Neutrophil (primary cell): ENCODE data around the gene CWC22.
"Not testable (repeated sequence)": the region's sequence is repeated elsewhere in the genome, so short reads cannot be mapped to it uniquely, and the experiment has no call there.

Experiments used
- H3K27ac ChIP-seq: fragments of 200-600 bp; sonication (generic); 2 replicates; pipeline ENCODE4 v1.5.1; 2016; ENCODE audit warnings: mild to moderate bottlenecking, moderate library complexity
- H3K27me3 ChIP-seq: fragments of 200-600 bp; sonication (generic); 2 replicates; pipeline ENCODE4 v1.6.0; 2016; ENCODE audit warnings: mild to moderate bottlenecking
- H3K36me3 ChIP-seq: fragments of 200-600 bp; sonication (generic); 2 replicates; pipeline ENCODE4 v1.5.1; 2017
- H3K4me1 ChIP-seq, 2 experiments: fragments of 200-600 bp in 1 of 2; sonication (generic) in 1 of 2; 1 replicate in 1 of 2; 2 replicates in 1 of 2; pipeline versions ENCODE4 v1.5.1 to v1.6.1; 2013 to 2016; ENCODE audit warnings: low read depth in 1 of 2, low read length in 1 of 2, mild to moderate bottlenecking in 1 of 2, moderate library complexity in 1 of 2; ENCODE audit not compliant: control insufficient read depth in 1 of 2, insufficient read depth in 1 of 2
- H3K4me3 ChIP-seq, 2 experiments: fragments of 200-600 bp in 1 of 2; sonication (generic) in 1 of 2; 1 replicate in 1 of 2; 2 replicates in 1 of 2; pipeline ENCODE4 v1.5.1; 2013 to 2016; ENCODE audit warnings: low read depth in 1 of 2, low read length in 1 of 2, mild to moderate bottlenecking in 1 of 2, moderate library complexity in 1 of 2
- H3K9me3 ChIP-seq: fragments of 200-600 bp; sonication (generic); 2 replicates; pipeline ENCODE4 v1.5.1; 2016
- TF ChIP-seq, protein P1 (sequence below): fragments of 200-600 bp; sonication (generic); IDR thresholded peaks from 2 replicates; pipeline ENCODE4 v1.5.1; 2016; ENCODE audit warnings: antibody characterized with exemption

CWC22 gene

DNA sequence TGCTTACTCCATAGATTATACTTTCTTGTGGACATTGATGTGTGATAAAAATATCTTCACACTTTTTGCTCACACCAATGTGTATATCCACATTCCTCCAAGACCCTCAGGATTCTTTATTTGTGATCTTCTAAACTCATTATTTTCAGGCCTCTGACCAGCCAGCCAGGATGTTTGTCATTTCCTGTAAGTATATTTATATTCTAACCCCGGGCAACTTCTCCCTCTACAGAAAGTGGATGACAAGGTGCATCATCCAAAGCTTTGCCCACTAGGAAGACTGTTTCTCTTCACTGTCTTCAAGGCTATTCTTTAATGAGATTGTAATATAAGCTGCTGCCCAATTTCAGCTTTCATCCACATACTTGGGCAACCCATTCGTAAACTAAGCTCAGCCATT, 3.6 kb upstream of the CWC22 start:
- Histone ChIP-seq H3K4me1 (peaks cover 9 to 14% of the 10 kb centered on the region in 2 experiments), H3K27me3 (no peaks in the 10 kb centered on the region), H3K9me3 (no peaks in the 10 kb centered on the region), H3K27ac (no peak overlapping the region), H3K4me3 (no peak overlapping the region), H3K36me3 (no peaks in the 10 kb centered on the region)
- TF ChIP-seq, protein P1, sequence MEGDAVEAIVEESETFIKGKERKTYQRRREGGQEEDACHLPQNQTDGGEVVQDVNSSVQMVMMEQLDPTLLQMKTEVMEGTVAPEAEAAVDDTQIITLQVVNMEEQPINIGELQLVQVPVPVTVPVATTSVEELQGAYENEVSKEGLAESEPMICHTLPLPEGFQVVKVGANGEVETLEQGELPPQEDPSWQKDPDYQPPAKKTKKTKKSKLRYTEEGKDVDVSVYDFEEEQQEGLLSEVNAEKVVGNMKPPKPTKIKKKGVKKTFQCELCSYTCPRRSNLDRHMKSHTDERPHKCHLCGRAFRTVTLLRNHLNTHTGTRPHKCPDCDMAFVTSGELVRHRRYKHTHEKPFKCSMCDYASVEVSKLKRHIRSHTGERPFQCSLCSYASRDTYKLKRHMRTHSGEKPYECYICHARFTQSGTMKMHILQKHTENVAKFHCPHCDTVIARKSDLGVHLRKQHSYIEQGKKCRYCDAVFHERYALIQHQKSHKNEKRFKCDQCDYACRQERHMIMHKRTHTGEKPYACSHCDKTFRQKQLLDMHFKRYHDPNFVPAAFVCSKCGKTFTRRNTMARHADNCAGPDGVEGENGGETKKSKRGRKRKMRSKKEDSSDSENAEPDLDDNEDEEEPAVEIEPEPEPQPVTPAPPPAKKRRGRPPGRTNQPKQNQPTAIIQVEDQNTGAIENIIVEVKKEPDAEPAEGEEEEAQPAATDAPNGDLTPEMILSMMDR = no peak

GRCh38 chr2:180006231-180006630, 866 bp downstream of the CWC22 start:
- H3K36me3 ChIP-seq = no peaks in the 10 kb centered on the region
- H3K27ac ChIP-seq = peak overlapping the region; percentile 88
- no peaks in the 10 kb centered on the region for H3K27me3 ChIP-seq
- TF ChIP-seq, protein P1 = no peak
- peak overlapping the region; percentile 78 to 91 for H3K4me3 ChIP-seq
- peaks cover 38 to 55% of the 10 kb centered on the region in 2 experiments for H3K4me1 ChIP-seq
- no peaks in the 10 kb centered on the region for H3K9me3 ChIP-seq

GRCh38 chr2:180005465-180005864, 1.6 kb downstream of the CWC22 start:
- not testable (repeated sequence) for H3K36me3 ChIP-seq, H3K9me3 ChIP-seq, H3K4me3 ChIP-seq, H3K27me3 ChIP-seq, H3K27ac ChIP-seq
- H3K4me1 ChIP-seq = peaks cover 46 to 63% of the 10 kb centered on the region in 2 experiments

- peak overlapping the region; percentile 70 for H3K27ac ChIP-seq
- peaks cover 48 to 70% of the 10 kb centered on the region in 2 experiments for H3K4me1 ChIP-seq
- no peak overlapping the region for H3K4me3 ChIP-seq
- TF ChIP-seq, protein P1 = no peak
- H3K27me3 ChIP-seq = no peaks in the 10 kb centered on the region
- no peaks in the 10 kb centered on the region for H3K9me3 ChIP-seq
- no peaks in the 10 kb centered on the region for H3K36me3 ChIP-seq
Observed at GRCh38 chr2:180004731-180005130, 2.4 kb downstream of the CWC22 start.

DNA sequence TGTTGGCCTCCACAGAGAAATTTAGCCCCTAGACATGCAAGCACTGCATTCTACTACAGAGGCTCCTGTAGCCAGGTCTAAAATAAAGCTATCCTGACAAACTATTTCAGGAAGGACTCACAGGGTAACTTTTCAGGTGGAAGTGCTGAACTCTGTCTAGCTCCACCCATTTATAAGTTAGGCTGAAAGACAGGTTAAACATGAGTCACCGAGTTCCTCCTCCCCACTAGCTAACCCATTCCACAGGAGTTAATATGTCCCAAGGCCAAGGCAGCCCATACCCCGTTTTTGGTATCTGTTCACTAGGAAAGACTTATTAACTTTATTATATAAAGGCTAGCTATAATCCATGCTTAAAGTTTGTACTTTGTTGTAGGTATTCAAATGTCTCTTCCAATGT, 3.5 kb downstream of the CWC22 start:
- TF ChIP-seq, protein P1 = no peak
- peak overlapping the region; percentile 70 for H3K27ac ChIP-seq
- no peaks in the 10 kb centered on the region for H3K36me3 ChIP-seq
- no peaks in the 10 kb centered on the region for H3K9me3 ChIP-seq
- no peak overlapping the region for H3K4me3 ChIP-seq
- H3K4me1 ChIP-seq = peaks cover 48 to 70% of the 10 kb centered on the region in 2 experiments
- no peaks in the 10 kb centered on the region for H3K27me3 ChIP-seq

DNA sequence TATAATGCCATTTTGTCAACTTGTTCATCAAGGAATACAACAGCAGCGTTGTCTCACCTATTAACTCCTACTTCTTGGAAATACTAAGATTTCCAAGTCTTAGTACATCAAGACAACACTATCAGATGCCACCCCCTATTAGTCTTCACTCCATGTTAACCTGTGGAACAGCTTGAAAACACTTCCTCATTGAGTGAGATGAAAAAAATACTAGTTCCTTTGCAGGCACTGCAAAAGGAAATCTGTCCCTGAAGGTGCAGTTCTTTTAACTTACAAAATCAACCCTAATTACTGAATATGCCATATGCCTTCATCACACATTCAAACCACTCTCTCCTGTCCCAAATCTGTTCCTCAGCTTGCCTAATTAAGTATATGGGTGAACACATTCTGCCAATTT, 4.0 kb downstream of the CWC22 start:
- Histone ChIP-seq H3K4me1 (peaks cover 48 to 70% of the 10 kb centered on the region in 2 experiments), H3K4me3 (no peak overlapping the region), H3K36me3 (no peaks in the 10 kb centered on the region), H3K27ac (peak overlapping the region; percentile 70), H3K9me3 (no peaks in the 10 kb centered on the region), H3K27me3 (no peaks in the 10 kb centered on the region)
- TF ChIP-seq, protein P1 = no peak
